Amygdala (tissue), 56 donors: Measurements from ENCODE around the gene IKZF1.
A peak's percentile ranks its signal among the peaks of the same experiment; 100 is the strongest.

ENCODE experiments used
- DNase-seq, 56 donors: peaks; one replicate each; lab custom pipeline; 2025; lab: John Stamatoyannopoulos, UW

The IKZF1 gene

DNA sequence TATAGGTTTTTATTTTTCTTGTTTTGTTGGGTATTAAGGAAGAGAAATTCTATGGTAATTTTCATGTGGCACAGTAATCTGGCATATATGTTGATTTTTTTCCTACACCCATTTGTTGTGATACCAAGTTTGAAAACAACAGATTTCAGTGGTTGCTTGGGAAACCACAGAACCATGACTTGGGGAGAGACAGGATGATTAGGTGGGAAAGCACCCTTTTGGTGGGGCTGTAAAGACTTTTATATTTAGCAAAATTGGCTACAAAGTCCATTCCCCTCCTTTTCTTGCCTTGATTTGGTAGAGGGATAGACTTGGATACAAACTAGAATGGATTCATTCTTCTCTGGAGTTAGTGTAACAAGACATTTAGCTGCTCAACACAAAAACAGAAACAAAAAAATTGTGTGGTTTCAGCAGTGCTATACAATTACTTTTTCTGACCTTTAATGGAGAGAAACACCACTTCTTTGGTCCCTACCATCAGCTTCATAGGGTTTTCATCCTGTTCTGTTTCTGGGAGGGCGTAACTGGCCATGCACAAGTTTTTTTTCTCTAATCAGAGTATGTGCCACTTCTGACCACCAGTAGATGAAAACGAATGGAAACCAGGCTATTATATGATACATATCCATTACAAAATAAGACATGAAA lies 92.9 kb downstream of the IKZF1 start:
- DNase-seq: no peak

DNA sequence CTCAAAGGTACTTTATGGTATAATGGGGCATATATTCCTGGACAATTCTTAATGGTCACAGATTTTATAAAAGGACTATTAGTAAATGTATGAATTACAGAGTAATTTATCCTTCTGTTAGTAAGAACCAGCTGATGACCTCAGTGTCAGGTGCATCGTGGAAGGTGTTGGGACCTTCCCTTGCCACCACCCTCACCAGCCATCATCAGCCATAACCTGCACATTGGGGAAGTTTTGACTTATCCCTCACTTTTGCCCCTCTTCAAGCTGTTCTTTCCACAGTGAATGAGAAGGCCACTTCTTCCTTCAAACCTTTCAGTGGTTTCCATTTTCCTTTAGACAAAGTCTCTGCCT lies 93.4 kb downstream of the IKZF1 start:
- no peak for DNase-seq

DNA sequence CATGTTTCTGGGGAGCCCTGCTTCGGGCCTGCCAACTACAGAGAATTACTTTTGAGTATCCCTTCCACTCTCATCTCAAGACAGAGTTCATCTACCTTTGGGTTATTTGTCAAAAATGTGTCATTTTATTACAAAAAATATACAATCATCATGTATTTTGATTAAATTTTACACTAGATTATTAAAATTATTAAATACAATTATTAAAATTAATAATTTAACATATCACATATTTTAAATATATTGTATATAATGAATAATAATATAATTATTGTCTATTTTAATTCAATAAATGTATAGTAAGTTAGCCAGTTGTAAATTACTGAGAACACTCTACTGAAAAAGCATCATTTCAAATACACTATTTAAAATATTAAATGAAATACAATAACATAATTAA lies 94.7 kb downstream of the IKZF1 start:
- DNase-seq: no peak

DNA sequence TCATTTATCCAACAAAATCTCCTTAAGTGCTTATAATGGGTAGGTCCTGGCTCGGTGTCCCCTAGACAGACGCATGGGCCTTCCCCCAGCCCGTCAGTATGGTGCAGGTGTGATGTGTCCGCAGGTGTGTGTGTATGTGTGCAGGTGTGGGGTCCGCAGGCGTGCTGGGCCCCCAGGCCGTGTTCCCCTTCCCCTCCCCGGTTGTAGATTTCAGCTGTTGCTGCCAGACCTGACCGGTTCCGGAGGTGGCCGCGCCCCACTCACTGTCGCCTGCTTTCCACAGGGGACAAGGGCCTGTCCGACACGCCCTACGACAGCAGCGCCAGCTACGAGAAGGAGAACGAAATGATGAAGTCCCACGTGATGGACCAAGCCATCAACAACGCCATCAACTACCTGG lies 95.1 kb downstream of the IKZF1 start:
- DNase-seq: no peak

DNA sequence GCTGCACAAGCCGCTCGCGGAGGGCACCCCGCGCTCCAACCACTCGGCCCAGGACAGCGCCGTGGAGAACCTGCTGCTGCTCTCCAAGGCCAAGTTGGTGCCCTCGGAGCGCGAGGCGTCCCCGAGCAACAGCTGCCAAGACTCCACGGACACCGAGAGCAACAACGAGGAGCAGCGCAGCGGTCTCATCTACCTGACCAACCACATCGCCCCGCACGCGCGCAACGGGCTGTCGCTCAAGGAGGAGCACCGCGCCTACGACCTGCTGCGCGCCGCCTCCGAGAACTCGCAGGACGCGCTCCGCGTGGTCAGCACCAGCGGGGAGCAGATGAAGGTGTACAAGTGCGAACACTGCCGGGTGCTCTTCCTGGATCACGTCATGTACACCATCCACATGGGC lies 95.6 kb downstream of the IKZF1 start:
- DNase-seq: peak in 4 of 56 donors; percentile 6 to 23 (median 14)

DNA sequence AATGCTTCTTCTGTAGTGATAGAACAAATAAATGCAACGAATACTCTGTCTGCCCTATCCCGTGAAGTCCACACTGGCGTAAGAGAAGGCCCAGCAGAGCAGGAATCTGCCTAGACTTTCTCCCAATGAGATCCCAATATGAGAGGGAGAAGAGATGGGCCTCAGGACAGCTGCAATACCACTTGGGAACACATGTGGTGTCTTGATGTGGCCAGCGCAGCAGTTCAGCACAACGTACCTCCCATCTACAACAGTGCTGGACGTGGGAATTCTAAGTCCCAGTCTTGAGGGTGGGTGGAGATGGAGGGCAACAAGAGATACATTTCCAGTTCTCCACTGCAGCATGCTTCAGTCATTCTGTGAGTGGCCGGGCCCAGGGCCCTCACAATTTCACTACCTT lies 99.9 kb downstream of the IKZF1 start:
- no peak for DNase-seq

DNA sequence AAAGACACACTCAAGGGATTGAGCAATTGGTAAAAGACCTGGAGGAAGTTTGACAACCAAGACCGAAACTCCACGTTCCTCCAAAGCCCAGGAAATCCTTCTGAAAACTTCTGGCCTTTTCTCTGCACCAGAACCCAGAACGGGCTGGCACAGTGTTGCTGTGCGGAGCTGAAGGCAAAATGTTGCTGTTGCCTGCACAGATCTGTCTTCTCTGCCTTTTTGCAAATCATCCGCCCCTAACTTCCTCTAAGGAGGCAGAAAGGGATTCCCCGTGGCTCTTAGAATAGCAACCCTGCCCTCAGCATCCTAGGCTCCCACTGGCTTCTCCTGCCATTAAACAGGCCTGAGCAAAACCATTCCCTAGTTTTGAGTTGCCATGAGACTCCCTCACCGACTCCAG lies 100.7 kb downstream of the IKZF1 start:
- DNase-seq: no peak

DNA sequence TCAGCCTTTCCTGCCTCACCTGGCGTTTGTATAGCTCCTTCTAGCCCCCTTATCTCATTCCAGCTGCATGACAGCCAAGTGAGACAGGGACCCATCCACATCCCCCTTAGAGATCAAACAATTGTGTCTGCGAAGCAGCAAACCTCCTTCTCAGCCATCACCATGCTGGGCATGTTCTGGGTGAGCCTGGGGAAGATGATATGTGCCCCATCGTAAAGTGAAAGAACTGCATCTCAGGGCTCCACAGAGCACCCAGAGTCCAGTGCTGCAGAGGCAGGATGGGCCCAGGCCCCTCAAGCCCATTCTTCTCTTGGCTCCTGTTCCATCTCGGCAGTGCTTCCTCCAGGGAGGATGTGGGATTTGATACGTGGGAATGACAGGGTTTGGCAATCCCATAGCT lies 102.4 kb downstream of the IKZF1 start:
- no peak for DNase-seq

DNA sequence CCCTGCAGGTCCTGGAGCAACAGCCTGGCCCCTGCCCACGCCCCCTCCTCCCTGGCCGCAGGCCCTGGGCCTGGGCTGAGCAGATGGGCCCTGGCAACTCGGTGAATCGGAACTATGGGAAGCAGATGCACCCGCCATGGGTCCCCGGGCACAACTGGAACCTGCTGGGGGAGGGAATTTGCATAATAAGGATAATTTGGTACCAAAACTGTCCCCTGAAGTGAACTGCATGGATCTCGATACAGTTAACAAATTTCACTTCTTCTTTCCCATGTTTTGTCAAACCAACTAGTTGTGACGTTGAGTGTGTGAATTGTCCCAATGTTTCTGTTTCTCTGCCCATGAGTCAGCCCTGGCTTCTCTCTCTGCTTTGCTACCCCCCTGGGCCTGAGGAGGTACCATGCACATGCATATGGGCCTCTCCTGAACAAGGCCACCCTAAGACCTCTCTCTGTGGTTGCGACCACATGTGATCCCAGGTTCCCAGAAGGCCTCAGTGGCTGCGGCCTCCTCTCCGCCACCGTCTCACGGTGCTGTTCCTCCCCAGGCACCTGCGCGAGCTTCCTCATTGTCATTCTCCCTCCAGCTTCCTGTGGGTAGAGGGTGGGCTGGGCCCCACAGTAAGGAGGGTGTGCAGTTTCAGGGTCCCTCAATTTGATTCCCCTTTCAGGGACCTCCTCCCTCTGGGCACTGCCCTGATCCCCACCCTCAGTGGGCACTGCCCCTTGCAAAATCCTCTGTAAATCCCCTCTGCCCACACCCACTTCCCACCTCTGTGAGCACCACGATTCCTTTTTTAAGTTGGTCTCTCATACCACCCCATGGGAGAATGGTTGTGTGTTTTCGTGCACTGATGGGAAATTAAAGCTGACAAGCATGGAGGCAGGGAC lies 105.6 kb downstream of the IKZF1 start:
- no peak for DNase-seq

DNA sequence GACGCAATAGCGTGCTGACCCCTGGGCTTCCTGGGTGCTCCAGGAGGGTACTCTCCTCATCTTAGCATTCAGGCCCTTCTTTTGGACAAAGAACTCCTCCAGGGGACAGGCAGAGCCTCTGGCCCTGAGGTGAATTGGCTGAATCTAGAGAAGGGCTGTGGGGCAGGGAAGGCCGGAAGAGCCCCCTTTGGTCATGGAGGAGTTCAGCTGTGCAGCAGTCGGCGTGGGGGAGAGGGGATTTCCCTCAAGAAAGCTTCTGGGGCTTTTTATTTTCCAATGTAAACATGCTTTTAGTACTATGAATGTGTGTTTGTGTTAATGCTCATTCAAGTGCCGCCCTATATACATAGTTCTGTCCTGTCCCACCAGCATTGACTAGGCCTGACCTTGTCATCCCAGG lies 106.8 kb downstream of the IKZF1 start:
- no peak for DNase-seq

DNA sequence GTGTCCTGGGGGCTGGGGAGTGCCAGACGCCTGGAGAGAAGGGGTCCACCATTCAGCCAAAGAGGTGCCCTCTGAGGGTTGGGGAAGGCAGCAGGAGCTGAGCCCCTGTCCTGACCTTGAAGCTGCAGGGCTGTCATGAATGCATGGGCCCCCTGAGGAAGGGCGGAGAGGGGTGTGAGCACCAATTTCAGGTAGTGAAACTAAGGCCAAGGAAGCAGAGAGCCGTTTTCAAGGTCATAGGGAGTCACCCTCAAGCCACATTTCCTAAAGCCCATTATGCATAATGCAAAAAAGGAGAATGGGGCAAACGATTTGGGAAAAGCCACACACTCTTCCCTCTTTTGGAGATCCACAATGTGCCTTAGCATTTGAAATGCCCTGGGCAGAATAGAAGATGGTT lies 108.5 kb downstream of the IKZF1 start:
- DNase-seq: no peak

DNA sequence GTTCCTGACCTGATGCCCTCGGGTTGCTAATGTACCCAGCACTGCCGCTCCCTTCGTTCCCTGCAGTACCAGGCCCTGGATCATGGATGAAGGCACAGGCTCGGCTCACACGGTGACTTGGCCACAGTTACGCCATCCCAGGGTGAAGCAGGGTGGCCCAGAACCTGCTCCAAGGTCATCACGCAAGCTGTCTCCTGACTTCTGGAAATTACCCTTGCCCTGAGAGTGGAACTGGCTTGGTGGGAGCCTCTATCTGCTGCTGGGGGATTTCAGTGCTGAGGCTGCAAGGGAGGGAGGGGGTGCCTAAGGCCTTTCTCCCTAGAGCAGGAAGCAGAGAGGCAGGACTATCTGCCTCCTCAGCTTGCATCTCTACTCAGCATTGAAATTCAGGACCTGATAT lies 109.0 kb downstream of the IKZF1 start:
- no peak for DNase-seq

DNA sequence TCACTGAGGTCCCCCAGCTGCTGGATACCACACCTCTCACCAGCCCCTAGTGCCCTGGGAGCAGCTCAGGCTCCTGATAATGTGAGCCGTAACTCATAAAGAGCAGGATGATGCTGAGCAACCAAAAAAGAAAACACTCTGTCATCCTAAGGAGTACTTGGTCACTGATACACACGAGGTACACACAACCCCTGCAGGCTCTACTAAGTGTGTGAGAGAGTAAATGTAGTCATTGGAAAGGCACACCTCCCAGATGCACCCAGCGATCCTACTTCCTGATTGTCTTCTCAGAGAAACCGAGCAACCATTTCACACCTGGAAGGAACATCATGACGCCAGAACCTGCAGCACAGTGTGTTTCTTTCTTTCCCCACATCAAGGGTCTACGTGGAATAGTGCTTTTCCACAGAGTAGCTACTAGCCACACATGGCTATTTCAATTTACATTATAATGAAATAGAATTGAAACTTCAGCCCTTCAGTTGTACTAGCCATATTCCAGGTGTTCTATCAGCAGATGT lies 111.4 kb downstream of the IKZF1 start:
- no peak for DNase-seq

DNA sequence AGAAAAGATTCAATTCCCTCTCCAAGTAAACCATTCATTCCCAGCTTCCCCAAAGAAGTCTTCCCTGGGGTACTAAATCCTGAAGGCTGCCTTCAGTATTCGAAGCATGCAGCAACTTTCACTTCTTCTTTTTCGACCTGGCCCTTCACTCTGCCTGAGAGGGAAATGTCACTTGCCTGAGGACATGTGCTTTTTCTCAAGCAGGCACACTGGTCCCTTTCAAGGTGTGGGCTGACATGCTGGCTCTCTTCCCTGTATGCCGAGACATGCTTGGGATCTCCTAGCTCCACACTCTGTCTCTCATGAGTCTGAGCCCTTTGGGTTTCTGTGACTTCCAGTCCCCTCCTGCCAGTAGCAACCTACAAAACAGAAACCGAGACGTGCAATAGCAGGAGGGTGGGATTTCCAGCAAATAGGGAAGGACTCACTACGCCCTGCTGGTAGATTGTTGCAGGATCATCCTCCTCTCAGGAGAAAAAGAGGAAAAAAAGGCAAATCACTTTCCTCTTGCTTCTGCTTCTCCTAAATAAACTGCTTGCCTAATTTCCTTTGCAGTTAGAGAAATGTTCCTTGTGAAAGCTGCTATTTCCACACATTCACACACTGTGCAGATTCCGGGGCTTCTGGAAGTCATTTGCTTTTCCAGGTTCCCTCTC lies 112.1 kb downstream of the IKZF1 start:
- DNase-seq: peak in 2 of 56 donors; percentile 18 to 25

DNA sequence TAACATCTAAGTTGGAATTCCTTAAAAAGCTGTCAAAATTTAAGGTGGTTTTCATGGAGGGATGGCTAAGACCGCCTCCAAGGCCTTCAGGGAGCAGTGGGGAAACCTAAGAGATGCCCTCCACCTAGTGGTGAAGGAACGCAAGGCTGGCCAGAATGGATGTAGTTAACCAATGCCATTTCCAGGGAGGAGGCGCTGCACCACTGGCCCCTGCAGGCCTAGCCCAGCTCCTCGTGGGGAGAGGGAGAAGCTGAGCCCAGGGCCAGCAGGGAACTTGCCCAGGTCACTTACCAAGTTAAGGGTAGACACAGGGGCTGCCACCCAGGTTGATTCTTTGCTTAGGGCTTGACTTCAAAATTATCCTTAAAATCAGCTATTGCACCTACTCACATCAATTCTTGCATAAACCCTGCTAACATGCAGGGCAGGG lies 113.6 kb downstream of the IKZF1 start:
- DNase-seq: peak in 36 of 56 donors; percentile 2 to 79 (median 38)

DNA sequence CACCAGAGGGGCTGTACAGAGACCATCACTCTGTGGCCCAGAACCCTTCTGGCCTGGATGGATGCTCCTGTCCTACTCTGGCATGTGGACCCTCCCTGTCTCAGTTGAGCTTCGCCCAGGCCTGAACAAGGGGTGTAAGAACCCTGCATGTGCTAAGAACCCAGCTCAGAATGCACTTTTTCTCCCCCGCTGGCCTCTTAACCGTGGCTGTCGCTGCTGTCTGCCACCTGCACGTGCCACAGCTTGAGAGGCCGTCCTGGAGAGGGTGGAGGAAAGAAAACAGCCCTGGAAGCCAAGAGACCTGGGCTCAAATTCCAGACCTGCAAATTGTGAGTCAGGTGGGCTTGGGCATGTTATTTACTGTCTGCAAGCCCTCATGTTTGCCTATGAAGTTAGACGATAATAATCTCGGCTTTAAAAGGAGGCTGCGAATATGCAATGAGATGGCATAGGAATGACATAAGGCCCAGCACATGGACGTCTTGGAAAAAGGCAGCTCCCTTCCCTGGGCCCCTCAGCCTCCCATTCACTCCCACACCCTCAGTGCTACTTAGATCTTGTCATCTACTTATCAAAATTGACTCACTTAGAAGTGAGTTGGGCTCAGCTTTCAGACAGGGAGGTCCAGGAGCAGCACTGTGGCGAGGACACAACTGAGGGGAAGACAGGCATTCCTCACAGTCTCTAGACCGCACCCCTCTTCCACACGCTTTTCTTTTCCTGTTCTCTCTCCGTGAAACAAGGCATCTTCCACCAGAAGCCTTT lies 114.2 kb downstream of the IKZF1 start:
- no peak for DNase-seq

DNA sequence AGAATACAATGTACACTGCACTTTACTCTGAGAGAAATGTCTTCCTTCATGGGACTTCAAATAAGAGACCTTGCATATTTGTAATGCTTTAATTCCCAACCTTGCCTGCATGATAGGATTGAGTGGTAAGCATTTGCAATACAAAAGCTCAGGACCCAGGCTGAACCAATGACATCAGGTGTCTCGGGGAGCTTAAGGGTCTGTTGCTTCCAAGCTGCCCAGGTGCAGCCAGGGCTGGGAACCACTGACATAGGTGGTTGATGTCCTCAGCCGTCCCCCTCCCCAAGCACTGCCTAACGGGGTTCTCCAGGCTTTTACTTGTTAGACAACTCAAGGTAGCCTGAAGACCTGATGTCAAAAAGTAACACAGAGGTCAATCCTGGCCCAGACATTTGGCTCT lies 116.5 kb downstream of the IKZF1 start:
- no peak for DNase-seq

DNA sequence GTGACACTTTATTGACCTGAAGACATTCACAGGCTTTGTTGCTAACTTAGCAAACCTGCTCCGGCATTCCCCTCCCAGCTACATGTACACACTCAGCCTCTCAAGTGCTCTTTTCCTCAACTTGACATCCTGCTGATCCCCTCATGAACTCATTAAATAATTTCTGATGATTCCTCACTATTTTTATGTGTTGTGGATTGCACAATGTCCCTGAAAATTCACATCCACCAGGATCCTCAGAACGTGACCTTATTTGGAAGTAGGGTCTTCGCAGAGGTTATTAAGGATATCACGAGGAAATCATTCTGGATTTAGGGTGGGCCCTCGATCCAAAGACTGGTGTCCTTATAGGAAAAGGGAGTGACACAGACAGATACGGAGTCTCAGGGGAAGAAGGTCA lies 118.3 kb downstream of the IKZF1 start:
- DNase-seq: no peak

DNA sequence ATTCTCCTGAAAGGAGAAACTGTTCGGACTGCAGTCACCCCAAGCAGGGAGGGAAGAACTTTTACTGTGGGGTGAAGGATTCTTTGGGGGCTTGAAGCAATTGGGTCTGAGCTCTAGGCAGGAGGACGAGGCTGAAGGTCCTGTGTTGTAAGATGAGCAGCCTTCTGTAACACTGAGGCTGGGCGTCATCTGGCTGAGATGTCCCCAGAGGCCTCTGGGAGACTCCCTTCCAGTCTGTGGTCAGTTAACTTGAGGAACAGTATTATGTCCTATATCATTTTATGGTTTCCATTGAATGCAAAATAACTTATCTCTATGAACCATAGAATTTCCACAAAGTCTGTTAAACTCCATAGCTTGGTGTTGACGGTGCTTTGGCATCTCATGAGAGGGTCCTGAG lies 119.3 kb downstream of the IKZF1 start:
- DNase-seq: no peak

DNA sequence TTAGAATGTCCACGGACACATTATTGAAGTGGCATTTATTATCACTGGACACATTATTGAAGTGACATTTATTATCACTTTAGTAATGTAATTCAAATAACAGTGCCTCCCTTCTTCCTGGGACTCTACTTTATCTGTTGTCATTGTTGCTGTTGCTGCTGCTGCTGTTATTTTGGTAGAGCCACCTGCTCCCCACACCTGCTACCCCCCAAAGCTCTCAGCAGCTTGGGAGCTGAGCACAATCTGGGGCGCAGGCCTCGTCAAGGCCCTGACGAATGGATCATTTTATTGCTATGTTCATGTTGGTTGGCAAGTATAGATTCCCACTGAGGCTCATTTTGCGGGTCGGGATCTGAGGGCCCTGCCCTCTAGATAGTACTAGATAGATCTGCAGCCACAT lies 120.8 kb downstream of the IKZF1 start:
- no peak for DNase-seq
